Ishikawa (cell line): ENCODE results near the gene TBX6.

Experiments
- CEBPB ChIP-seq: IDR thresholded peaks from 2 replicates; pipeline ENCODE4 v1.6.1; 2012
- CREB1 ChIP-seq: IDR thresholded peaks from 2 replicates; pipeline ENCODE4 v1.6.1; 2012; ENCODE audit warnings: low read depth
- EGR1 ChIP-seq: IDR thresholded peaks from 2 replicates; pipeline ENCODE4 v1.6.1; 2012
- EP300 ChIP-seq: IDR thresholded peaks from 2 replicates; pipeline ENCODE4 v1.6.1; 2012; ENCODE audit warnings: borderline replicate concordance
- FOXM1 ChIP-seq: IDR thresholded peaks from 2 replicates; pipeline ENCODE4 v1.6.1; 2012; ENCODE audit warnings: low read depth, borderline replicate concordance
- NFIC ChIP-seq: IDR thresholded peaks from 2 replicates; pipeline ENCODE4 v1.6.1; 2012
- RAD21 ChIP-seq: IDR thresholded peaks from 2 replicates; pipeline ENCODE4 v1.6.1; 2012; ENCODE audit warnings: low read depth
- REST ChIP-seq: IDR thresholded peaks from 2 replicates; pipeline ENCODE4 v1.6.1; 2012; ENCODE audit warnings: low read depth, mild to moderate bottlenecking
- TAF1 ChIP-seq: IDR thresholded peaks from 2 replicates; pipeline ENCODE4 v1.6.1; 2012; ENCODE audit warnings: low read depth, mild to moderate bottlenecking
- TCF12 ChIP-seq: IDR thresholded peaks from 2 replicates; pipeline ENCODE4 v1.6.1; 2012; ENCODE audit warnings: low read depth
- TEAD4 ChIP-seq: IDR thresholded peaks from 2 replicates; pipeline ENCODE4 v1.6.1; 2012
- YY1 ChIP-seq: IDR thresholded peaks from 2 replicates; pipeline ENCODE4 v1.6.1; 2012; ENCODE audit warnings: low read depth
- ZBTB7A ChIP-seq: IDR thresholded peaks from 2 replicates; pipeline ENCODE4 v1.6.1; 2012; ENCODE audit warnings: low read depth
- TF ChIP-seq, protein P1 (sequence below): IDR thresholded peaks from 2 replicates; pipeline ENCODE4 v1.6.1; 2012
- TF ChIP-seq, protein P2 (sequence below): IDR thresholded peaks from 2 replicates; pipeline ENCODE4 v1.6.1; 2012

The TBX6 gene

GRCh38 chr16:30108059-30108850 lies 16.5 kb upstream of the TBX6 start:
- no peak for TF ChIP-seq RAD21
- no peak for TF ChIP-seq TEAD4

DNA sequence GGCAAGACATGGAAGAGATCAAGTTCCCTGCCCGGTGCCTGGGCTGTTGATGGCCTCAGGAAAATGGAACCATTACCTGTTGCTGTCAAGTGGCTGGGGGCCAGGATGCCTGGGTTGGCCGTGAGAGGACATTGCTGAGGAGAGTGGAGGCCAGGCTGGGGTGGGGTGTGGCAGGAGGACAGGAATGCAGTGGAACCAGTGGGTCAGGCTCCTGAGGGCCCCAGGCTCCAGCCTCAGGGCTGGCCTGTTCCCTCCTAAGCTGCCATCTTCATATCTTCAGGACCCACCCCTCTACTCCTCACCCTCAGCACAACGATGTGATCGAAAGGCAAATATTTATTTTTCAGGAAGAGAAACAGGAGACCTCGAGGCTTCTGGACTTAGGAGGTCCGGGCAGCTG lies 12.8 kb upstream of the TBX6 start:
- TF ChIP-seq EGR1 (no peak), CREB1 (no peak), ZBTB7A (no peak), TAF1 (no peak), EP300 (peak; percentile 78), TEAD4 (peak; percentile 96), NFIC (peak; percentile 63), CEBPB (no peak), FOXM1 (no peak), TCF12 (peak; percentile 76), RAD21 (peak; percentile 24; the same call in 1 of the 2 replicates), REST (no peak), YY1 (peak; percentile 71)
- TF ChIP-seq, protein P1, sequence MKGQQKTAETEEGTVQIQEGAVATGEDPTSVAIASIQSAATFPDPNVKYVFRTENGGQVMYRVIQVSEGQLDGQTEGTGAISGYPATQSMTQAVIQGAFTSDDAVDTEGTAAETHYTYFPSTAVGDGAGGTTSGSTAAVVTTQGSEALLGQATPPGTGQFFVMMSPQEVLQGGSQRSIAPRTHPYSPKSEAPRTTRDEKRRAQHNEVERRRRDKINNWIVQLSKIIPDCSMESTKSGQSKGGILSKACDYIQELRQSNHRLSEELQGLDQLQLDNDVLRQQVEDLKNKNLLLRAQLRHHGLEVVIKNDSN = no peak
- TF ChIP-seq, protein P2, sequence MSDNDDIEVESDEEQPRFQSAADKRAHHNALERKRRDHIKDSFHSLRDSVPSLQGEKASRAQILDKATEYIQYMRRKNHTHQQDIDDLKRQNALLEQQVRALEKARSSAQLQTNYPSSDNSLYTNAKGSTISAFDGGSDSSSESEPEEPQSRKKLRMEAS = peak; percentile 79

DNA sequence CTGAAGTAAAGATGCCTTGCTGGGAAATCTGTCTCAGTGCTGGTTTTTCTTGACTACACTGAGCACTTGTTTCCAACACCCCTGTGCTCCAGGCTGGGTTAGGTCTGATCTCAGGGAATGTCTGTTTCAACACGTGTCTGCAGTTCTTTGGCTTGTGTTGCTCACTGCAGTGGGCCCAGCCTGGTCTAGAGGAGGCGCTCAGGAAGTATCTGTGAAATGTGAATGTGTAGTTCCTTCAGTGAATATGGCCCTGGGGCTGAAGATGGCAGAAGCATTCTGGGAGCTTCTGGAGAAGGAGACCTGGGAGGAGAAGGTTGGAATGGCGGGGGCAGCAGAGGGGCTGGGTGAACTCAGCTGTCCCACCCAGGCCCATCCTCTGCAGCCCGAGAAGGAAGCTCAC lies 12.4 kb upstream of the TBX6 start:
- TF ChIP-seq TEAD4 = no peak
- TF ChIP-seq FOXM1 = no peak
- TF ChIP-seq, protein P2 = no peak
- TF ChIP-seq CEBPB = no peak
- TF ChIP-seq RAD21 = no peak
- TF ChIP-seq, protein P1 = no peak
- TF ChIP-seq YY1 = no peak
- no peak for TF ChIP-seq TAF1

- TF ChIP-seq CREB1 = no peak
Measured at GRCh38 chr16:30096862-30097563, 5.3 kb upstream of the TBX6 start.

GRCh38 chr16:30096105-30096861 lies 4.6 kb upstream of the TBX6 start, which contains the start of gene YPEL3:
Gene YPEL3 (minus strand): TSS chr16:30096213. CDS start chr16:30095482, 731 bp downstream.
- TF ChIP-seq TAF1 = peak; percentile 41; the same call in 1 of the 2 replicates
- TF ChIP-seq CREB1 = no peak
- TF ChIP-seq REST = no peak
- TF ChIP-seq EGR1 = no peak
- TF ChIP-seq FOXM1 = no peak
- no peak; the same call in 1 of the 2 replicates for TF ChIP-seq RAD21
- TF ChIP-seq ZBTB7A = peak; percentile 56; the same call in 1 of the 2 replicates
- TF ChIP-seq, protein P1 = no peak
- peak; percentile 40; the same call in 1 of the 2 replicates for TF ChIP-seq EP300
- TF ChIP-seq TCF12 = peak; percentile 39; the same call in 1 of the 2 replicates
- TF ChIP-seq CEBPB = no peak
- peak; percentile 86 for TF ChIP-seq TEAD4
- TF ChIP-seq, protein P2 = peak; percentile 63
- no peak; the same call in 1 of the 2 replicates for TF ChIP-seq NFIC
- TF ChIP-seq YY1 = no peak
